DOHH2 (cell line): ENCODE results near the gene R3HDML.

Source experiments
- EZH2phosphoT487 ChIP-seq: fragments of 200-600 bp; sonication (generic); IDR thresholded peaks from 2 replicates; pipeline ENCODE4 v1.6.1; 2017; ENCODE audit warnings: borderline replicate concordance, mild to moderate bottlenecking, antibody characterized with exemption, low read length, moderate library complexity, mixed read lengths
- TF ChIP-seq, protein P1 (sequence below): fragments of 200-600 bp; sonication (generic); IDR thresholded peaks from one replicate; pipeline ENCODE4 v1.5.1; 2014; ENCODE audit warnings: antibody characterized with exemption, mild to moderate bottlenecking, low read depth, low read length; ENCODE audit not compliant: poor library complexity, severe bottlenecking

DNA sequence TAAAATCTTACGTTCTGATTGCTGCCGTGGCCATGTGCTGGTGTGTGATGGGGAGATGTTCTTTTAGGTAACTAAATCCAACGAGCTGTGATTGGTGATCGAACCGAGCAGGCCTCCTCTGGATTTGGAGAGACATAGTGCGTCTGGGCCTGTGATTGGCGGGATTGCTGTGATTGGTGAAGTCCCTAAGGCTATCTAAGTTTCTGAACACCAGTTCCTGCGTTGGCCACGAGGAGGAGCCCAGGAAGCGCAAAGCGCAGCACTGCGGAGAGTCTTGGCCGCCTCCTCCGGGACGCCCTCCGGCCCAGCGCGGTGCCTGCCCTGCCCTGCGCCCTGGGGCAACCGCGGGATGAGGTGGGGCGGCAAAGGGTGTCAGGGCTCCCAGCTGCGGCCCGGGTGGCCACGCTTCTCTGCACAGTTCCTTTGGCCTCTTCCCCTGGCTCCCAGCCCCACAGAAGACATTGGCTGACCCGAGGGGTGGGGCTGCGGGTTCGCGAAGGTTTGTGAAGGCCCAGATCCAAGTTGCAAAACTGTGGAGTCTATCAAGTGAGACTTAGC lies 51.7 kb downstream of the R3HDML start:
- TF ChIP-seq, protein P1, sequence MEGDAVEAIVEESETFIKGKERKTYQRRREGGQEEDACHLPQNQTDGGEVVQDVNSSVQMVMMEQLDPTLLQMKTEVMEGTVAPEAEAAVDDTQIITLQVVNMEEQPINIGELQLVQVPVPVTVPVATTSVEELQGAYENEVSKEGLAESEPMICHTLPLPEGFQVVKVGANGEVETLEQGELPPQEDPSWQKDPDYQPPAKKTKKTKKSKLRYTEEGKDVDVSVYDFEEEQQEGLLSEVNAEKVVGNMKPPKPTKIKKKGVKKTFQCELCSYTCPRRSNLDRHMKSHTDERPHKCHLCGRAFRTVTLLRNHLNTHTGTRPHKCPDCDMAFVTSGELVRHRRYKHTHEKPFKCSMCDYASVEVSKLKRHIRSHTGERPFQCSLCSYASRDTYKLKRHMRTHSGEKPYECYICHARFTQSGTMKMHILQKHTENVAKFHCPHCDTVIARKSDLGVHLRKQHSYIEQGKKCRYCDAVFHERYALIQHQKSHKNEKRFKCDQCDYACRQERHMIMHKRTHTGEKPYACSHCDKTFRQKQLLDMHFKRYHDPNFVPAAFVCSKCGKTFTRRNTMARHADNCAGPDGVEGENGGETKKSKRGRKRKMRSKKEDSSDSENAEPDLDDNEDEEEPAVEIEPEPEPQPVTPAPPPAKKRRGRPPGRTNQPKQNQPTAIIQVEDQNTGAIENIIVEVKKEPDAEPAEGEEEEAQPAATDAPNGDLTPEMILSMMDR, result peak; percentile 72
- TF ChIP-seq EZH2phosphoT487, result no peak
